Coronary artery (tissue), 2 donors: ENCODE results near the gene NCKAP5.

Experiments
- DNase-seq: peaks from one replicate; pipeline ENCODE4 v3.0.0-alpha.2; 2017; ENCODE audit warnings: low spot score
- H3K27ac ChIP-seq, 2 donors: fragments of 200-600 bp; sonication (generic); one replicate each; pipeline ENCODE4 v1.5.1; 2016 to 2019
- H3K4me3 ChIP-seq: fragments of 200-600 bp; sonication (generic); 2 replicates; pipeline ENCODE4 v1.5.1; 2016; ENCODE audit warnings: mild to moderate bottlenecking, moderate library complexity
- TF ChIP-seq, protein P1 (sequence below): fragments of 200-600 bp; sonication (generic); IDR thresholded peaks from one replicate; pipeline ENCODE4 v1.5.1; 2019; ENCODE audit warnings: antibody characterized with exemption

The NCKAP5 gene

GRCh38 chr2:132641819-132642218, 926.4 kb downstream of the NCKAP5 start:
- no peak for DNase-seq
- TF ChIP-seq, protein P1, sequence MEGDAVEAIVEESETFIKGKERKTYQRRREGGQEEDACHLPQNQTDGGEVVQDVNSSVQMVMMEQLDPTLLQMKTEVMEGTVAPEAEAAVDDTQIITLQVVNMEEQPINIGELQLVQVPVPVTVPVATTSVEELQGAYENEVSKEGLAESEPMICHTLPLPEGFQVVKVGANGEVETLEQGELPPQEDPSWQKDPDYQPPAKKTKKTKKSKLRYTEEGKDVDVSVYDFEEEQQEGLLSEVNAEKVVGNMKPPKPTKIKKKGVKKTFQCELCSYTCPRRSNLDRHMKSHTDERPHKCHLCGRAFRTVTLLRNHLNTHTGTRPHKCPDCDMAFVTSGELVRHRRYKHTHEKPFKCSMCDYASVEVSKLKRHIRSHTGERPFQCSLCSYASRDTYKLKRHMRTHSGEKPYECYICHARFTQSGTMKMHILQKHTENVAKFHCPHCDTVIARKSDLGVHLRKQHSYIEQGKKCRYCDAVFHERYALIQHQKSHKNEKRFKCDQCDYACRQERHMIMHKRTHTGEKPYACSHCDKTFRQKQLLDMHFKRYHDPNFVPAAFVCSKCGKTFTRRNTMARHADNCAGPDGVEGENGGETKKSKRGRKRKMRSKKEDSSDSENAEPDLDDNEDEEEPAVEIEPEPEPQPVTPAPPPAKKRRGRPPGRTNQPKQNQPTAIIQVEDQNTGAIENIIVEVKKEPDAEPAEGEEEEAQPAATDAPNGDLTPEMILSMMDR, result no peak
- no peak overlapping the region for H3K27ac ChIP-seq
- H3K4me3 ChIP-seq, result no peak overlapping the region

DNA sequence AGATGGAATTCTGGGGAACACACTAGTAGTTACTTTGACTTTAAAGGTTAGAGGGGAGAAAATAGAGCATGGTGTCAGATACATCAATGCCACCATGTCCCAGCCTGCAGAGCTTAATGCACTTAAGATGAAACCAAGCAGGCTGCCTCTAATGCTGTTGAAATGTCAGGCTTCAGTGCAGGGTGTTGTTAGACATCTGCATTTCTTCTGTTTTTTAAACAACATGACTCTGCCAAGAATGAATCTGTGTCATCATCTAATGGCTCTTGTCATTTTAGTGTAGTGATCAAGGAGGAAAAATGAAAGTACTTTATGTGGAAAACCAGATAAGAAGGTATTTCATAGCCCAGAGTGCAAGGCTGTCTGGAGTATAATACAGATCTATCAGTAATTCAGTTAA, 928.1 kb downstream of the NCKAP5 start:
- no peak for DNase-seq
- Histone ChIP-seq H3K27ac (no peak overlapping the region), H3K4me3 (no peak overlapping the region)
- TF ChIP-seq, protein P1, result no peak

GRCh38 chr2:132638313-132639040, 929.8 kb downstream of the NCKAP5 start:
- TF ChIP-seq, protein P1, result no peak
- no peak overlapping the region for H3K27ac ChIP-seq
- no peak for DNase-seq

DNA sequence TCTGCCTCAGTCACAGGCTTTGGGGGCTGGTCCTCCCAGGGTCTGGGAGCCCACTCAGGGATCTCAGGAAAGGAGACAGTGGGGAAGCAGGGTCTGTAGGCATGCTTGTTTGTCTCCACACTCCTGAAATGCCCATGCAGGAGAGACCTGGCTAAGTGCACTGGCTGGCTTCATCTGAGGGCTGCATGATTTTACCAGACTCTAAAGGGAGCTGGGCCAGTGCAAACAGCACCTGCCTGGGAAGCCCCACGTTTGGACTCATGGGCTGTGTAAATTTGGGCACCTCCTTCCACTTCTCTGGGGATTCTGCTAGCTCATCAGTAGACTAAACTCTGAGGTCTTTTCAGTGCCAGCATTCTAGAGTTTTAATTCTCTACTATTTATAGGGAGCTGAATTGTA, 931.9 kb downstream of the NCKAP5 start:
- no peak for DNase-seq
- TF ChIP-seq, protein P1, result no peak
- H3K27ac ChIP-seq, result no peak overlapping the region
- no peak overlapping the region for H3K4me3 ChIP-seq

More at GRCh38 chr2:132638313-132639040, 929.8 kb downstream of the NCKAP5 start:
- H3K4me3 ChIP-seq, result no peak overlapping the region

- no peak overlapping the region for H3K4me3 ChIP-seq
- TF ChIP-seq, protein P1, result no peak
- H3K27ac ChIP-seq, result no peak overlapping the region
- no peak for DNase-seq
Observed at GRCh38 chr2:132633635-132634034, 934.6 kb downstream of the NCKAP5 start.

DNA sequence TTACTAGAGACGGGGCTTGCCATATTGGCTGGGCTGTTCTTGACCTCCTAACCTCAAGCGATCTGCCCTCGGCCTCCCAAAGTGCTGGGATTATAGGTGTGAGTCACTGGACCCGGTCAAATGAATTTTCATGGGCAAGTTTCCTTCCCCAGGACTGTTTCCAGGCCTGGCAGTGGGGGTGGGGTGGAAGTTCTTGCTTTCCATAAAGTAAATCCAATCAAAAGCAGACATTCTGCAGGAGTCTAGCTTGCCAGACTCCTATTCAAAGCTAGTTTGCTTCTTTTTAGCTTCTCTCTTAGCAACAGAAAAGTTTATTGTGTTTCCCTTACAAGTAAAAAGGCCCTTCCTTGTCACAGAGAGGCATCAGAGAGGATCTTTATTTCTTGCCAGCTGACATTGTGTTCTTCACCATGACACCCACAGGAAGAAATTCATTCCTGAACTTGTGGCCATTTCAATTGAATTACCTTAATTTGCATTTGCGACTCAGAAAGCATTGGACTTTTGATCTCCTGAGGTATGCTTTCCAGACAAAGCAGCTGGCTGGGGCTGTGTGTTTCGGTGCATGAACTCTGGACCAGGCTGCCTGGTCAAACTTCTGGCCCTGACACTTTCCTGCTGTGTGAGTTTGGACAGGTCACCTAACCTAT, 936.1 kb downstream of the NCKAP5 start:
- TF ChIP-seq, protein P1, result no peak
- DNase-seq, result no peak
- no peak overlapping the region for H3K4me3 ChIP-seq

GRCh38 chr2:132627536-132627935, 940.7 kb downstream of the NCKAP5 start:
- TF ChIP-seq, protein P1, result no peak
- no peak for DNase-seq
- no peak overlapping the region for H3K4me3 ChIP-seq
- H3K27ac ChIP-seq, result no peak overlapping the region

More for the DNA sequence above, 936.1 kb downstream of the NCKAP5 start:
- no peak overlapping the region for H3K27ac ChIP-seq
